Fibroblast of lung (primary cell): ENCODE measurements around the gene GID8.

Source experiments
- CTCF ChIP-seq, 2 donors: IDR thresholded peaks in 1 of 2; conservative IDR thresholded peaks in 1 of 2; 1 replicate in 1 of 2; 2 replicates in 1 of 2; pipeline ENCODE4 v1.5.1; 2011 to 2012; ENCODE audit warnings: low read length in 2 of 2, control low read depth in 1 of 2, inconsistent platforms in 1 of 2, low read depth in 1 of 2, mild to moderate bottlenecking in 1 of 2
- EZH2 ChIP-seq: IDR thresholded peaks from 2 replicates; pipeline ENCODE4 v1.5.1; 2012; ENCODE audit warnings: low read length, control low read depth, mild to moderate bottlenecking; ENCODE audit errors: missing control alignments

- no peak for TF ChIP-seq CTCF (conservative IDR thresholded peaks at IDR 0.05 in 1 of 2, IDR thresholded peaks at IDR 0.05 in 1 of 2; ENCODE audit: low read depth in 1 of 2, low read length in 2 of 2)
- TF ChIP-seq EZH2 = no peak
Observed at GRCh38 chr20:62955519-62956386, 17.8 kb downstream of the GID8 start.
